HepG2 (cell line): ENCODE measurements around the gene EEF1AKMT3. TPM values are rescaled to one million over a fixed set of nuclear protein-coding genes. Genes with fewer than 3 reads are reported as not detected.

Source experiments
- ARNT ChIP-seq: fragments of 450-650 bp; IDR thresholded peaks from 2 replicates; pipeline ENCODE4 v1.6.1; 2017
- EED ChIP-seq: sonication (generic); formaldehyde crosslinking; IDR thresholded peaks from 2 replicates; pipeline ENCODE4 v1.5.0; 2020; ENCODE audit warnings: mild to moderate bottlenecking, missing genetic modification reagents
- EP300 ChIP-seq, 3 experiments: sonication (generic) in 1 of 3; formaldehyde crosslinking in 1 of 3; IDR thresholded peaks; 2 replicates each; pipeline versions ENCODE4 v1.5.1 to v1.6.1; 2011 to 2020; ENCODE audit warnings: low read depth in 2 of 3, low read length in 2 of 3, borderline replicate concordance in 1 of 3, improper control_type of control experiment in 1 of 3, mild to moderate bottlenecking in 1 of 3, missing genetic modification reagents in 1 of 3, moderate library complexity in 1 of 3
- GATAD2A ChIP-seq: IDR thresholded peaks from 2 replicates; pipeline ENCODE4 v1.6.1; 2016
- HNRNPH1 ChIP-seq: fragments of 200-400 bp; formaldehyde crosslinking; optimal IDR thresholded peaks from 2 replicates; pipeline ENCODE3; 2017; ENCODE audit warnings: mild to moderate bottlenecking, low read depth, low read length
- KLF13 ChIP-seq: sonication (generic); formaldehyde crosslinking; IDR thresholded peaks from 2 replicates; pipeline ENCODE4 v1.4.0; 2020; ENCODE audit warnings: mild to moderate bottlenecking, missing genetic modification reagents
- MED1 ChIP-seq: sonication (generic); formaldehyde crosslinking; IDR thresholded peaks from 2 replicates; pipeline ENCODE4 v1.4.0; 2020; ENCODE audit warnings: missing genetic modification reagents
- NRL ChIP-seq: sonication (generic); formaldehyde crosslinking; IDR thresholded peaks from 2 replicates; pipeline ENCODE4 v1.5.0; 2020; ENCODE audit warnings: missing genetic modification reagents, mild to moderate bottlenecking, moderate library complexity, borderline replicate concordance
- PCBP2 ChIP-seq: fragments of 200-400 bp; formaldehyde crosslinking; optimal IDR thresholded peaks from 2 replicates; pipeline ENCODE3; 2018; ENCODE audit warnings: low read length, low read depth; ENCODE audit not compliant: poor library complexity, severe bottlenecking
- PHF5A ChIP-seq: IDR thresholded peaks from one replicate; pipeline ENCODE4 v1.6.1; 2018; ENCODE audit warnings: low read depth, missing genetic modification reagents; ENCODE audit not compliant: unreplicated experiment
- RARG ChIP-seq: sonication (generic); formaldehyde crosslinking; IDR thresholded peaks from 2 replicates; pipeline ENCODE4 v1.4.0; 2020; ENCODE audit warnings: low read depth, mild to moderate bottlenecking, missing genetic modification reagents
- SP1 ChIP-seq, 2 experiments: fragments of 450-650 bp in 1 of 2; sonication (generic) in 1 of 2; formaldehyde crosslinking in 1 of 2; IDR thresholded peaks; 2 replicates each; pipeline versions ENCODE4 v1.4.0 to v1.6.1; 2016 to 2020; ENCODE audit warnings: missing genetic modification reagents in 1 of 2
- SP140L ChIP-seq: sonication (generic); formaldehyde crosslinking; IDR thresholded peaks from 2 replicates; pipeline ENCODE4 v1.4.0; 2020; ENCODE audit warnings: missing genetic modification reagents, borderline replicate concordance
- SSRP1 ChIP-seq: IDR thresholded peaks from 2 replicates; pipeline ENCODE4 v1.6.1; 2016; ENCODE audit warnings: control low read depth
- TBP ChIP-seq: sonication (generic); formaldehyde crosslinking; IDR thresholded peaks from 2 replicates; pipeline ENCODE4 v1.5.0; 2020; ENCODE audit warnings: missing genetic modification reagents
- ZNF207 ChIP-seq: fragments of 450-650 bp; IDR thresholded peaks from 2 replicates; pipeline ENCODE4 v1.6.1; 2016; ENCODE audit warnings: antibody characterized with exemption, borderline replicate concordance
- ZNF382 ChIP-seq: sonication (generic); formaldehyde crosslinking; IDR thresholded peaks from 2 replicates; pipeline ENCODE4 v1.5.0; 2020; ENCODE audit warnings: missing genetic modification reagents, mild to moderate bottlenecking, borderline replicate concordance
- ZNF431 ChIP-seq: sonication (generic); formaldehyde crosslinking; IDR thresholded peaks from 2 replicates; pipeline ENCODE4 v1.9.0; 2022; ENCODE audit warnings: missing genetic modification reagents, low read depth, mild to moderate bottlenecking, borderline replicate concordance
- ZNF446 ChIP-seq: sonication (generic); formaldehyde crosslinking; IDR thresholded peaks from 2 replicates; pipeline ENCODE4 v1.5.0; 2020; ENCODE audit warnings: mild to moderate bottlenecking, missing genetic modification reagents
- ZNF468 ChIP-seq: sonication (generic); formaldehyde crosslinking; IDR thresholded peaks from 2 replicates; pipeline ENCODE4 v1.8.0; 2022; ENCODE audit warnings: mild to moderate bottlenecking, moderate library complexity, missing genetic modification reagents
- ZNF558 ChIP-seq: sonication (generic); formaldehyde crosslinking; IDR thresholded peaks from 2 replicates; pipeline ENCODE4 v1.9.0; 2022; ENCODE audit warnings: mild to moderate bottlenecking, missing genetic modification reagents, borderline replicate concordance
- ZNF564 ChIP-seq: sonication (generic); formaldehyde crosslinking; IDR thresholded peaks from 2 replicates; pipeline ENCODE4 v1.8.1; 2023; ENCODE audit warnings: mild to moderate bottlenecking, missing genetic modification reagents
- ZNF879 ChIP-seq: sonication (generic); formaldehyde crosslinking; IDR thresholded peaks from 2 replicates; pipeline ENCODE4 v1.8.1; 2023; ENCODE audit warnings: missing genetic modification reagents
- ZSCAN9 ChIP-seq: IDR thresholded peaks from 2 replicates; pipeline ENCODE4 v1.6.1; 2016; ENCODE audit warnings: borderline replicate concordance
- polyA plus RNA-seq, 8 experiments: library from polyadenylated mRNA; depleted of rRNA in 3 of 8; stranded (reverse) in 7 of 8; unstranded in 1 of 8; fragments of >200 nt; fragmentation: Illumina TruSeq in 4 of 8; extraction: Trizol in 4 of 8; gene quantifications; 2 replicates each; pipeline versions ENCODE4 v1.2.1 to v1.2.3, GENCODE V29; 2011 to 2016; ENCODE audit warnings: low read depth in 4 of 8, missing spikeins in 1 of 8, mixed read lengths in 1 of 8; ENCODE audit not compliant: insufficient read depth in 1 of 8
- total RNA-seq, 5 experiments: library from RNA; depleted of rRNA; stranded (reverse); fragments of >200 nt; fragmentation: Illumina TruSeq; extraction: Trizol; gene quantifications; 2 replicates each; pipeline ENCODE4 v1.2.3, GENCODE V29; 2016; ENCODE audit warnings: low read depth in 1 of 5
- TF ChIP-seq, protein P1 (sequence below): sonication (generic); formaldehyde crosslinking; IDR thresholded peaks from 2 replicates; pipeline ENCODE4 v1.4.0; 2020; ENCODE audit warnings: low read depth, mild to moderate bottlenecking, missing genetic modification reagents
- TF ChIP-seq, protein P2 (sequence below): sonication (generic); formaldehyde crosslinking; conservative IDR thresholded peaks from 2 replicates; pipeline ENCODE4 v1.8.0; 2022; ENCODE audit warnings: missing genetic modification reagents
- TF ChIP-seq, protein P3 (sequence below): sonication (generic); formaldehyde crosslinking; IDR thresholded peaks from 2 replicates; pipeline ENCODE4 v1.4.0; 2020; ENCODE audit warnings: missing genetic modification reagents, low read depth, mild to moderate bottlenecking, borderline replicate concordance

Gene EEF1AKMT3
- total and polyA plus RNA-seq, 2 of the 13 experiments (the other 11 are each of a cell fraction or from before 2014, with no cell fraction given), result 4.7 to 11.4 TPM

DNA sequence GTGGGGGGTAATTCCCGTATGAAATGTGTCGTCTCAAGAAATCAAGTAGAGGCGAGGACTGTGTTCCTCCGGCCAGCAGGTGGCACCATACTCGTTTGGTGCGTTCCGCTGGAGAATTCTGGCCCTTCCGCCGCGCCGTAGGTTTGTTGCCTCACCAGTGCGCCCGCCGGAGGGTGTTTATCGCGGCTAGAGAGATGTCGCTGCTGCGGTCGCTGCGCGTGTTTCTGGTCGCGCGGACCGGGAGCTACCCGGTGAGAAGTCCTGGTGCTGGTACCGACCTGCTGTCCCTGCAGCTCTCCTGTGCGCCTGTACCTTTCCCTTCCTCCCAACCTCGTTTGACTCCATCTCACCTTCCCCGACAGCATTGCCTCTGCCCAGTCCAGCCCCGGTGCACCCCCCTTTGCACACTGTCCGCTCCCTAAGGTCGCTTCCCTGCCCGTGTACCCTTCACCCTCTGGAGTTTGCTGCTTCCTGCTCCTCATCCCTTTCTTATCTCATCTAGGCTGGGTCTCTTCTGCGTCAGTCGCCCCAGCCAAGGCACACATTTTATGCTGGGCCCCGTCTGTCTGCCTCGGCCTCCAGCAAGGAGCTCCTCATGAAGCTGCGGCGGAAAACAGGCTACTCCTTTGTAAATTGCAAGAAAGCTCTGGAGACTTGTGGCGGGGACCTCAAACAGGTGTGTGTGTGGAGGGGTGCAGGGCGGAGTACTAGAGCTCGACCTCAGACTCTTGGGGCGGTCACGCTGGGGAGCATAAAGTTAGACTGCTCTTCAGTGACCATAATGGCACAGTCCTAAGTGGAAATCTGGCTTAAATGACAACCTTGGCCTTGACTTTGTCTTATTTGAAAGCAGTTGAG lies 10.4 kb downstream of the EEF1AKMT3 start, which contains the start of gene TSFM (continued):
- TF ChIP-seq GATAD2A (CRISPR knock-in tag) (peak; percentile 87), MED1 (CRISPR knock-in tag) (peak; percentile 83), HNRNPH1 (peak; percentile 23), PHF5A (CRISPR knock-in tag) (no peak), PCBP2 (no peak), ZNF207 (no peak), ZNF431 (CRISPR knock-in tag) (peak; percentile 70; the same call in 1 of the 2 replicates), NRL (peak; percentile 48; the same call in 1 of the 2 replicates), KLF13 (no peak), RARG (CRISPR knock-in tag) (no peak), ZNF382 (CRISPR knock-in tag) (no peak), ZNF468 (CRISPR knock-in tag) (no peak), ZNF879 (no peak), ZNF446 (no peak), SP1 (IDR thresholded peaks at IDR 0.05) (no peak), SP1 (CRISPR knock-in tag; IDR thresholded peaks at IDR 0.05) (peak; percentile 70), ZNF558 (CRISPR knock-in tag) (0 out of 2 replicates have a peak, but pooled peaks have one; percentile 45), ZSCAN9 (CRISPR knock-in tag) (peak; percentile 51; the same call in 1 of the 2 replicates), EP300 (IDR thresholded peaks at IDR 0.05; ENCODE audit: low read depth in 2 of 2, low read length in 2 of 2) (peak in 1 of 2 experiments; percentile 21; a peak in 1 of 4 replicates), EP300 (CRISPR knock-in tag; IDR thresholded peaks at IDR 0.05; ENCODE audit: borderline replicate concordance) (peak; percentile 35; the same call in 1 of the 2 replicates), TBP (CRISPR knock-in tag) (no peak), ZNF564 (CRISPR knock-in tag) (no peak), SP140L (CRISPR knock-in tag) (0 out of 2 replicates have a peak, but pooled peaks have one; percentile 90), SSRP1 (CRISPR knock-in tag) (no peak), ARNT (no peak), EED (CRISPR knock-in tag) (no peak)
- TF ChIP-seq, protein P1, sequence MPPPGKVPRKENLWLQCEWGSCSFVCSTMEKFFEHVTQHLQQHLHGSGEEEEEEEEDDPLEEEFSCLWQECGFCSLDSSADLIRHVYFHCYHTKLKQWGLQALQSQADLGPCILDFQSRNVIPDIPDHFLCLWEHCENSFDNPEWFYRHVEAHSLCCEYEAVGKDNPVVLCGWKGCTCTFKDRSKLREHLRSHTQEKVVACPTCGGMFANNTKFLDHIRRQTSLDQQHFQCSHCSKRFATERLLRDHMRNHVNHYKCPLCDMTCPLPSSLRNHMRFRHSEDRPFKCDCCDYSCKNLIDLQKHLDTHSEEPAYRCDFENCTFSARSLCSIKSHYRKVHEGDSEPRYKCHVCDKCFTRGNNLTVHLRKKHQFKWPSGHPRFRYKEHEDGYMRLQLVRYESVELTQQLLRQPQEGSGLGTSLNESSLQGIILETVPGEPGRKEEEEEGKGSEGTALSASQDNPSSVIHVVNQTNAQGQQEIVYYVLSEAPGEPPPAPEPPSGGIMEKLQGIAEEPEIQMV (CRISPR knock-in tag), result peak; percentile 59; the same call in 1 of the 2 replicates
- TF ChIP-seq, protein P2, sequence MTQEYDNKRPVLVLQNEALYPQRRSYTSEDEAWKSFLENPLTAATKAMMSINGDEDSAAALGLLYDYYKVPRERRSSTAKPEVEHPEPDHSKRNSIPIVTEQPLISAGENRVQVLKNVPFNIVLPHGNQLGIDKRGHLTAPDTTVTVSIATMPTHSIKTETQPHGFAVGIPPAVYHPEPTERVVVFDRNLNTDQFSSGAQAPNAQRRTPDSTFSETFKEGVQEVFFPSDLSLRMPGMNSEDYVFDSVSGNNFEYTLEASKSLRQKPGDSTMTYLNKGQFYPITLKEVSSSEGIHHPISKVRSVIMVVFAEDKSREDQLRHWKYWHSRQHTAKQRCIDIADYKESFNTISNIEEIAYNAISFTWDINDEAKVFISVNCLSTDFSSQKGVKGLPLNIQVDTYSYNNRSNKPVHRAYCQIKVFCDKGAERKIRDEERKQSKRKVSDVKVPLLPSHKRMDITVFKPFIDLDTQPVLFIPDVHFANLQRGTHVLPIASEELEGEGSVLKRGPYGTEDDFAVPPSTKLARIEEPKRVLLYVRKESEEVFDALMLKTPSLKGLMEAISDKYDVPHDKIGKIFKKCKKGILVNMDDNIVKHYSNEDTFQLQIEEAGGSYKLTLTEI, result no peak
- TF ChIP-seq, protein P3, sequence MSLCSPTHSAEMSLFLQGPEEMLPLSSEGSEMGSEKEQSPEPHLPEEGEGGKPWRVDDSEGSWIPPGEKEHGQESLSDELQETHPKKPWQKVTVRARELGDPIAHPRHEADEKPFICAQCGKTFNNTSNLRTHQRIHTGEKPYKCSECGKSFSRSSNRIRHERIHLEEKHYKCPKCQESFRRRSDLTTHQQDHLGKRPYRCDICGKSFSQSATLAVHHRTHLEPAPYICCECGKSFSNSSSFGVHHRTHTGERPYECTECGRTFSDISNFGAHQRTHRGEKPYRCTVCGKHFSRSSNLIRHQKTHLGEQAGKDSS (CRISPR knock-in tag), result peak; percentile 85; the same call in 1 of the 2 replicates
